H1 (cell line): ENCODE measurements around the gene ZBED4. TPM values are rescaled to one million over a fixed set of nuclear protein-coding genes. Genes with fewer than 3 reads are reported as not detected.

Experiments
- CTCF ChIA-PET: fragments of 300-600 bp; sonication (Branson Sonifier 250); formaldehyde crosslinking; loops from one replicate; lab custom pipeline; 2021; ENCODE audit not compliant: partially characterized antibody; lab: Charles Lee
- POLR2A ChIA-PET: fragments of 300-600 bp; sonication (Branson Sonifier 250); formaldehyde crosslinking; loops from one replicate; lab custom pipeline; 2021; ENCODE audit warnings: inconsistent platforms; ENCODE audit not compliant: partially characterized antibody; lab: Charles Lee
- DNase-seq, 2 experiments: peaks; one replicate each; pipeline versions ENCODE4 v3.0.0 to v3.0.0-alpha.2; 2010 to 2022; ENCODE audit warnings: low spot score in 2 of 2, low read depth in 1 of 2, mixed read lengths in 1 of 2
- FAIRE-seq: peaks from 2 replicates; lab custom pipeline; 2011; peaks lifted over from hg19 to GRCh38; lab: Jason Lieb, UNC
- H2AFZ ChIP-seq: 2 replicates; pipeline ENCODE4 v1.8.1; 2012; ENCODE audit warnings: low read length, inconsistent platforms
- H2AK5ac ChIP-seq: 2 replicates; pipeline ENCODE4 v1.6.1; 2013; ENCODE audit warnings: low read depth, low read length
- H2BK120ac ChIP-seq: replicated peaks from 2 replicates; pipeline ENCODE3; 2013; ENCODE audit warnings: low read depth, low read length, inconsistent platforms
- H2BK12ac ChIP-seq: 2 replicates; pipeline ENCODE4 v1.6.1; 2013; ENCODE audit warnings: low read depth, low read length
- H2BK15ac ChIP-seq: 2 replicates; pipeline ENCODE4 v1.6.1; 2013; ENCODE audit warnings: low read length
- H2BK20ac ChIP-seq: 2 replicates; pipeline ENCODE4 v1.6.1; 2013; ENCODE audit warnings: low read length
- H2BK5ac ChIP-seq: 2 replicates; pipeline ENCODE4 v1.6.1; 2013; ENCODE audit warnings: low read depth, low read length
- H3K14ac ChIP-seq: 2 replicates; pipeline ENCODE4 v1.6.1; 2013; ENCODE audit warnings: inconsistent platforms; ENCODE audit not compliant: insufficient read length
- H3K18ac ChIP-seq: 2 replicates; pipeline ENCODE4 v1.6.1; 2013; ENCODE audit warnings: low read length; ENCODE audit errors: extremely low read depth
- H3K23ac ChIP-seq: 2 replicates; pipeline ENCODE4 v1.6.1; 2013; ENCODE audit warnings: inconsistent platforms; ENCODE audit not compliant: insufficient read length
- H3K23me2 ChIP-seq: 2 replicates; pipeline ENCODE4 v1.6.1; 2013; ENCODE audit warnings: low read depth, low read length
- H3K27ac ChIP-seq: 2 replicates; pipeline ENCODE4 v1.6.1; 2011; ENCODE audit warnings: low read depth, low read length, inconsistent platforms
- H3K27me3 ChIP-seq, 4 experiments: replicated peaks in 1 of 4; 1 replicate in 1 of 4; 2 replicates in 3 of 4; pipeline versions ENCODE4 v1.6.1 to v1.8.1; 2011 to 2013; ENCODE audit warnings: low read length in 3 of 4, mild to moderate bottlenecking in 3 of 4, inconsistent platforms in 2 of 4, mixed read lengths in 2 of 4, moderate library complexity in 1 of 4; ENCODE audit not compliant: control insufficient read depth in 3 of 4, insufficient read depth in 3 of 4; ENCODE audit errors: extremely low read depth in 1 of 4
- H3K36me3 ChIP-seq, 4 experiments: 2 replicates each; pipeline versions ENCODE4 v1.6.1 to v1.8.1; 2011 to 2013; ENCODE audit warnings: mild to moderate bottlenecking in 4 of 4, low read length in 3 of 4, moderate library complexity in 2 of 4, control low read depth in 1 of 4, inconsistent platforms in 1 of 4; ENCODE audit not compliant: insufficient read depth in 4 of 4, control insufficient read depth in 2 of 4
- H3K4ac ChIP-seq: replicated peaks from 2 replicates; pipeline ENCODE3; 2013; ENCODE audit warnings: low read length, low read depth, mixed read lengths, inconsistent platforms; ENCODE audit not compliant: insufficient read length
- H3K4me1 ChIP-seq, 4 experiments: replicated peaks in 1 of 4; 1 replicate in 1 of 4; 2 replicates in 3 of 4; pipeline versions ENCODE4 v1.6.1 to v1.8.1; 2011 to 2013; ENCODE audit warnings: low read length in 3 of 4, inconsistent platforms in 2 of 4, mixed read lengths in 1 of 4; ENCODE audit not compliant: insufficient read depth in 4 of 4, control insufficient read depth in 3 of 4
- H3K4me2 ChIP-seq, 2 experiments: 2 replicates each; pipeline versions ENCODE4 v1.6.1 to v1.8.1; 2011 to 2013; ENCODE audit warnings: low read depth in 2 of 2, low read length in 2 of 2, control low read depth in 1 of 2, inconsistent platforms in 1 of 2, mild to moderate bottlenecking in 1 of 2; ENCODE audit not compliant: insufficient read depth in 1 of 2
- H3K4me3 ChIP-seq, 4 experiments: fragments of 200-600, 300-600 bp in 1 of 4; sonication (generic), shearing (Covaris generic), sonication (Bioruptor Twin) in 1 of 4; 2 replicates each; pipeline versions ENCODE4 v1.5.1 to v1.8.1; 2011 to 2016; ENCODE audit warnings: low read length in 4 of 4, low read depth in 3 of 4, control low read depth in 2 of 4, inconsistent platforms in 2 of 4, mild to moderate bottlenecking in 2 of 4, mixed read lengths in 1 of 4, moderate library complexity in 1 of 4; ENCODE audit not compliant: insufficient read depth in 2 of 4; ENCODE audit errors: extremely low read depth in 1 of 4
- H3K56ac ChIP-seq: replicated peaks from 2 replicates; pipeline ENCODE3; 2013; ENCODE audit warnings: low read depth, mild to moderate bottlenecking, mixed read lengths, low read length, inconsistent platforms; ENCODE audit not compliant: insufficient read length
- H3K79me1 ChIP-seq: 2 replicates; pipeline ENCODE4 v1.6.1; 2013; ENCODE audit warnings: low read depth, low read length, control low read depth
- H3K79me2 ChIP-seq, 2 experiments: 2 replicates each; pipeline versions ENCODE4 v1.6.1 to v1.8.1; 2012 to 2013; ENCODE audit warnings: low read length in 2 of 2, mild to moderate bottlenecking in 2 of 2, inconsistent platforms in 1 of 2; ENCODE audit not compliant: insufficient read depth in 2 of 2, control insufficient read depth in 1 of 2
- H3K9ac ChIP-seq, 4 experiments: replicated peaks in 1 of 4; 1 replicate in 1 of 4; 2 replicates in 3 of 4; pipeline versions ENCODE4 v1.6.1 to v1.8.1; 2011 to 2013; ENCODE audit warnings: low read depth in 3 of 4, low read length in 3 of 4, control low read depth in 2 of 4, mild to moderate bottlenecking in 2 of 4, moderate library complexity in 2 of 4, inconsistent platforms in 1 of 4; ENCODE audit errors: extremely low read depth in 1 of 4
- H3K9me3 ChIP-seq, 2 experiments: 2 replicates each; pipeline versions ENCODE4 v1.6.1 to v1.8.1; 2012 to 2013; ENCODE audit warnings: mild to moderate bottlenecking in 2 of 2, moderate library complexity in 2 of 2, control low read depth in 1 of 2, inconsistent platforms in 1 of 2, low read depth in 1 of 2, low read length in 1 of 2, mixed read lengths in 1 of 2; ENCODE audit not compliant: insufficient read depth in 2 of 2
- H4K20me1 ChIP-seq, 2 experiments: replicated peaks in 1 of 2; 2 replicates each; pipeline versions ENCODE3 to v1.8.1; 2011 to 2013; ENCODE audit warnings: inconsistent platforms in 2 of 2, low read length in 2 of 2, mild to moderate bottlenecking in 1 of 2; ENCODE audit not compliant: insufficient read depth in 2 of 2, control insufficient read depth in 1 of 2
- H4K5ac ChIP-seq: 2 replicates; pipeline ENCODE4 v1.6.1; 2013; ENCODE audit warnings: low read length, low read depth, mixed read lengths, inconsistent platforms; ENCODE audit not compliant: insufficient read length
- H4K8ac ChIP-seq: 2 replicates; pipeline ENCODE4 v1.8.0; 2013; ENCODE audit warnings: mild to moderate bottlenecking, moderate library complexity, low read length, inconsistent platforms; ENCODE audit not compliant: insufficient read depth; ENCODE audit errors: extremely low read depth
- H4K91ac ChIP-seq: replicated peaks from 2 replicates; pipeline ENCODE3; 2013; ENCODE audit warnings: low read length, mixed read lengths, inconsistent platforms; ENCODE audit not compliant: insufficient read length
- ATF3 ChIP-seq: IDR thresholded peaks from 2 replicates; pipeline ENCODE4 v1.6.1; 2011; ENCODE audit warnings: low read depth, mild to moderate bottlenecking, low read length; ENCODE audit not compliant: insufficient read depth
- EZH2 ChIP-seq: fragments of 200-600 bp; sonication (generic); IDR thresholded peaks from 2 replicates; pipeline ENCODE4 v1.7.1; 2012; ENCODE audit warnings: low read depth, mild to moderate bottlenecking, moderate library complexity, low read length, inconsistent platforms; ENCODE audit not compliant: severe bottlenecking
- GABPA ChIP-seq: IDR thresholded peaks from 2 replicates; pipeline ENCODE4 v1.6.1; 2011; ENCODE audit warnings: mild to moderate bottlenecking, low read length, moderate library complexity, borderline replicate concordance; ENCODE audit not compliant: insufficient read depth
- HDAC6 ChIP-seq: IDR thresholded peaks from one replicate; pipeline ENCODE4 v1.7.1; 2012; ENCODE audit warnings: low read depth, mild to moderate bottlenecking, inconsistent platforms, low read length, moderate library complexity
- POLR2AphosphoS5 ChIP-seq: IDR thresholded peaks from 2 replicates; pipeline ENCODE4 v1.6.1; 2011; ENCODE audit warnings: low read depth, low read length
- POU5F1 ChIP-seq: IDR thresholded peaks from 2 replicates; pipeline ENCODE4 v1.6.1; 2011; ENCODE audit warnings: low read depth, mild to moderate bottlenecking, low read length, moderate library complexity
- RAD21 ChIP-seq, 2 experiments: IDR thresholded peaks in 1 of 2; conservative IDR thresholded peaks in 1 of 2; 2 replicates each; pipeline ENCODE4 v1.6.1; 2011; ENCODE audit warnings: low read depth in 2 of 2, low read length in 2 of 2, improper control_type of control experiment in 1 of 2, inconsistent platforms in 1 of 2, mild to moderate bottlenecking in 1 of 2, moderate library complexity in 1 of 2
- SIN3A ChIP-seq, 2 experiments: IDR thresholded peaks in 1 of 2; conservative IDR thresholded peaks in 1 of 2; 2 replicates each; pipeline ENCODE4 v1.6.1; 2011 to 2012; ENCODE audit warnings: low read length in 2 of 2, improper control_type of control experiment in 1 of 2, low read depth in 1 of 2, mild to moderate bottlenecking in 1 of 2
- WGBS, 2 experiments: shearing (Covaris generic) in 1 of 2; methylation state at CpG; one replicate each; pipeline versions ENCODE4 v1.1.6 to v1.1.7; 2013 to 2015; ENCODE audit warnings: low lambda C conversion rate in 2 of 2, mixed read lengths in 2 of 2, inconsistent platforms in 1 of 2, low coverage in 1 of 2, missing lambda C conversion rate in 1 of 2; ENCODE audit not compliant: insufficient replicate concordance in 2 of 2, insufficient coverage in 1 of 2, insufficient read length in 1 of 2; ENCODE audit errors: extremely low coverage in 1 of 2, missing lambda C conversion rate in 1 of 2; 5-methylcytosine and 5-hydroxymethylcytosine counted together
- polyA plus RNA-seq, 7 experiments: library from polyadenylated mRNA; depleted of rRNA in 3 of 7; stranded (reverse) in 5 of 7; unstranded in 2 of 7; fragments of >200 nt in 5 of 7; fragments of 200-250 nt in 2 of 7; gene quantifications; 1 replicate in 5 of 7; 2 replicates in 1 of 7; 4 replicates in 1 of 7; pipeline versions ENCODE4 v1.2.1 to v1.2.3, GENCODE V29; 2011 to 2013; ENCODE audit warnings: missing spikeins in 2 of 7, mixed read lengths in 2 of 7
- total RNA-seq: library from RNA; stranded (reverse); fragmentation: NEBNext Ultra II Directional; extraction: Animal tissue kit (Norgen Biotek cat#: 25700); gene quantifications from 2 replicates; pipeline ENCODE4 v1.2.1, GENCODE V29; 2021
- TF ChIP-seq, protein P1 (sequence below): IDR thresholded peaks from 2 replicates; pipeline ENCODE4 v1.6.1; 2012; ENCODE audit warnings: inconsistent platforms

Gene ZBED4
- total and polyA plus RNA-seq, 2 of the 8 experiments (the other 6 are each of a cell fraction or from before 2014, with no cell fraction given) = 11.0 to 28.3 TPM

DNA sequence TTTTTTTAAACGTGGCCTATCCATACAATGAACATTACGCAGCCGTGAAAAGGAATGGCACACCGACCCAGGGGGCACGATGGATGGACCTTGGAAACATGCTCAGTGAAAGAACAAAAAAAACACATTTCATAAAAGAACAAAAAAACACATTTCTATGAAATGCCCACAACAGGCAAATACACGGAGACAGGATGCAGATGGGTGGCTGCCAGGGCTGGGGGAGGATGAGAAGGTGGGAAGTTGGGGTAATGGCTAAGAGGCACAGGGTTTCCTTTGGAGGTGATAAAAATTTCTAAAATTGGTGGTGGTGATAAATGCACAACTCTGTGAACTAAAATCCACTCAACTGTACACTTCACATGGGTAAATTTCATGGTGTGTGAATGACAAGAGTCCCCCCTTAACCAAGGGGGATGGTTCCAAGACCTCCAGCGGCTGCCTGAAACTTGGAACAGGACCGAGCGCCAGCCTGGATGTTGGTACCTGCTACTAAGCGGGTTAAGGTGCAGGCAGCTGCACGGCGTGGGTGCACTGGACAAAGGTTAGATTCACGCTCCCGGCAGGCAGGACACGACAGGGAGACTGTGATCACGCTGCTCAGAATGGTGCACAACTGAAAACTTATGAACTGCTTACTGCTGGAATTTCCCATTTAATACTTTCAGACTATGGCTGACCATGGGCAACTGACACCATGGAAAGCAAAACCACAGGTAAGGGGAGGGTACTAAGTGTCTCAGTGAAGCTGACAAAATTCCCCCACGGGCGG, 42.4 kb upstream of the ZBED4 start:
- ChIA-PET CTCF (no interaction called here), POLR2A (interaction anchor here (1.6 kb wide), 1 partner anchor 15 kb away, joined by 5 read pairs; no protein-coding TSS in a partner anchor)
- Histone ChIP-seq H2BK15ac (no peak overlapping the region), H3K23me2 (no peaks in the 10 kb centered on the region), H4K91ac (no peak overlapping the region), H4K20me1 (peaks cover 24 to 43% of the 10 kb centered on the region in 2 experiments), H3K4me1 (no peaks in the 10 kb centered on the region), H2AK5ac (no peak overlapping the region), H2AFZ (no peak overlapping the region), H3K36me3 (peaks cover 0 to 2% (median under 1%) of the 10 kb centered on the region in 4 experiments; a peak in 4 of 8 replicates), H3K4me3 (no peak overlapping the region), H4K8ac (no peak overlapping the region), H3K9me3 (no peaks in the 10 kb centered on the region), H3K79me2 (peaks cover 26 to 99% of the 10 kb centered on the region in 2 experiments), H2BK120ac (no peak overlapping the region), H4K5ac (no peak overlapping the region), H3K27me3 (no peaks in the 10 kb centered on the region), H3K23ac (no peak overlapping the region), H2BK12ac (no peak overlapping the region), H3K9ac (no peak overlapping the region), H2BK20ac (no peak overlapping the region), H3K4ac (no peak overlapping the region), H3K4me2 (no peak overlapping the region), H3K56ac (no peak overlapping the region), H3K18ac (no peak overlapping the region), H2BK5ac (no peak overlapping the region), H3K27ac (no peak overlapping the region), H3K79me1 (peaks cover 15% of the 10 kb centered on the region; the same call in 1 of the 2 replicates), H3K14ac (no peak overlapping the region)
- DNase-seq = no peak
- 91% methylated on average over 18 of the region's 18 CpGs; no CpG with 5 or more reads in 1 of the 2 experiments for WGBS, 2 experiments
- FAIRE-seq = no peak
- no peak for TF ChIP-seq ATF3
- no peak for TF ChIP-seq SIN3A (conservative IDR thresholded peaks at IDR 0.05 in 1 of 2, IDR thresholded peaks at IDR 0.05 in 1 of 2; ENCODE audit: low read depth in 1 of 2, low read length in 2 of 2)
- TF ChIP-seq POU5F1 = no peak
- TF ChIP-seq HDAC6 = no peak
- no peak for TF ChIP-seq EZH2
- no peak for TF ChIP-seq GABPA
- no peak for TF ChIP-seq POLR2AphosphoS5
- TF ChIP-seq RAD21 (IDR thresholded peaks at IDR 0.05 in 1 of 2, conservative IDR thresholded peaks at IDR 0.05 in 1 of 2; ENCODE audit: low read depth in 2 of 2, low read length in 2 of 2) = no peak
- TF ChIP-seq, protein P1, sequence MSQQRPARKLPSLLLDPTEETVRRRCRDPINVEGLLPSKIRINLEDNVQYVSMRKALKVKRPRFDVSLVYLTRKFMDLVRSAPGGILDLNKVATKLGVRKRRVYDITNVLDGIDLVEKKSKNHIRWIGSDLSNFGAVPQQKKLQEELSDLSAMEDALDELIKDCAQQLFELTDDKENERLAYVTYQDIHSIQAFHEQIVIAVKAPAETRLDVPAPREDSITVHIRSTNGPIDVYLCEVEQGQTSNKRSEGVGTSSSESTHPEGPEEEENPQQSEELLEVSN = no peak
